Measurements from ENCODE around the gene SOX12. TPM values are rescaled to one million over a fixed set of nuclear protein-coding genes. Genes with fewer than 3 reads are reported as not detected.

The SOX12 gene
- polyA plus RNA-seq (2013) = 15.3 and 15.5 TPM in 2 replicates

GRCh38 chr20:325045-325888 is at the start of gene SOX12:
Gene SOX12 (plus strand): TSS chr20:325552. CDS start chr20:325925, 373 bp downstream.
- Histone ChIP-seq H3K4me1 (ENCODE audit: control insufficient read depth in 1 of 2, insufficient read depth in 2 of 2, low read length in 2 of 2) (peaks cover 0 to 9% of the 10 kb centered on the region in 2 experiments), H2AK5ac (ENCODE audit: low read length) (peak within 1 kb of the TSS; percentile 37), H3K4me3 (ENCODE audit: low read depth, low read length) (peak within 1 kb of the TSS; percentile 77), H3K4ac (ENCODE audit: low read depth, low read length) (peak within 1 kb of the TSS; percentile 80), H2BK5ac (ENCODE audit: low read depth, low read length, poor library complexity) (peak within 1 kb of the TSS; percentile 82), H3K9me3 (ENCODE audit: insufficient read depth, low read depth, low read length) (no peaks in the 10 kb centered on the region), H2BK12ac (ENCODE audit: low read length) (peak within 1 kb of the TSS; percentile 30), H3K4me2 (ENCODE audit: low read length) (peak within 1 kb of the TSS; percentile 96), H3K27ac (ENCODE audit: low read depth, low read length) (peak within 1 kb of the TSS; percentile 91), H3K14ac (ENCODE audit: low read length) (peak within 1 kb of the TSS; percentile 56), H4K91ac (ENCODE audit: low read depth, low read length) (peak within 1 kb of the TSS; percentile 59), H3K79me1 (ENCODE audit: low read length) (peaks cover 19% of the 10 kb centered on the region), H3K18ac (ENCODE audit: low read length) (peak within 1 kb of the TSS; percentile 62), H3K79me2 (ENCODE audit: control insufficient read depth, insufficient read depth, low read length, poor library complexity) (peaks cover 10% of the 10 kb centered on the region), H4K12ac (ENCODE audit: low read depth, low read length) (peak within 1 kb of the TSS; percentile 73), H3K27me3 (ENCODE audit: insufficient read depth, low read length) (no peaks in the 10 kb centered on the region), H4K8ac (ENCODE audit: low read depth, low read length) (peak within 1 kb of the TSS; percentile 75), H2AFZ (ENCODE audit: insufficient read depth, low read length, poor library complexity) (peak within 1 kb of the TSS; percentile 73), H3K36me3 (ENCODE audit: control insufficient read depth in 1 of 2, insufficient read depth in 2 of 2, low read length in 2 of 2) (peaks cover 0 to 2% of the 10 kb centered on the region in 2 experiments), H3K9ac (ENCODE audit: low read length) (peak within 1 kb of the TSS; percentile 62), H3K23ac (ENCODE audit: low read length) (no peak within 1 kb of the TSS), H2BK120ac (ENCODE audit: insufficient read depth, low read length, poor library complexity) (peak within 1 kb of the TSS; percentile 79)
- DNase-seq = peak; percentile 90 to 94
- WGBS (ENCODE audit: extremely low coverage, insufficient coverage, insufficient read length) = no CpG with 5 or more reads among the region's 106 CpGs

- Histone ChIP-seq H2BK120ac (ENCODE audit: insufficient read depth, low read length, poor library complexity) (no peak overlapping the region), H2AK5ac (ENCODE audit: low read length) (no peak overlapping the region), H4K12ac (ENCODE audit: low read depth, low read length) (no peak overlapping the region), H3K18ac (ENCODE audit: low read length) (no peak overlapping the region), H3K4ac (ENCODE audit: low read depth, low read length) (no peak overlapping the region), H3K4me2 (ENCODE audit: low read length) (no peak overlapping the region), H3K27me3 (ENCODE audit: insufficient read depth, low read length) (no peaks in the 10 kb centered on the region), H3K79me2 (ENCODE audit: control insufficient read depth, insufficient read depth, low read length, poor library complexity) (no peaks in the 10 kb centered on the region), H3K4me1 (ENCODE audit: control insufficient read depth in 1 of 2, insufficient read depth in 2 of 2, low read length in 2 of 2) (no peaks in the 10 kb centered on the region), H4K91ac (ENCODE audit: low read depth, low read length) (no peak overlapping the region), H2BK5ac (ENCODE audit: low read depth, low read length, poor library complexity) (no peak overlapping the region), H2AFZ (ENCODE audit: insufficient read depth, low read length, poor library complexity) (no peak overlapping the region), H3K79me1 (ENCODE audit: low read length) (no peaks in the 10 kb centered on the region), H3K9me3 (ENCODE audit: insufficient read depth, low read depth, low read length) (peaks cover 2% of the 10 kb centered on the region), H4K8ac (ENCODE audit: low read depth, low read length) (no peak overlapping the region), H3K23ac (ENCODE audit: low read length) (no peak overlapping the region), H3K36me3 (ENCODE audit: control insufficient read depth in 1 of 2, insufficient read depth in 2 of 2, low read length in 2 of 2) (peaks cover 13 to 29% of the 10 kb centered on the region in 2 experiments), H3K4me3 (ENCODE audit: low read depth, low read length) (peak overlapping the region; percentile 27), H3K14ac (ENCODE audit: low read length) (no peak overlapping the region), H2BK12ac (ENCODE audit: low read length) (no peak overlapping the region), H3K27ac (ENCODE audit: low read depth, low read length) (no peak overlapping the region), H3K9ac (ENCODE audit: low read length) (no peak overlapping the region)
- DNase-seq = no peak
- no CpG with 5 or more reads among the region's 7 CpGs for WGBS (ENCODE audit: extremely low coverage, insufficient coverage, insufficient read length)
Observed at GRCh38 chr20:275791-276190, 49.6 kb upstream of the SOX12 start.

GRCh38 chr20:276620-277495 is 48.5 kb upstream of the SOX12 start:
- H2BK5ac ChIP-seq (ENCODE audit: low read depth, low read length, poor library complexity) = no peak overlapping the region
- H4K12ac ChIP-seq (ENCODE audit: low read depth, low read length) = no peak overlapping the region
- no peak overlapping the region for H3K4me2 ChIP-seq (ENCODE audit: low read length)
- H3K9me3 ChIP-seq (ENCODE audit: insufficient read depth, low read depth, low read length) = peaks cover 2% of the 10 kb centered on the region
- H3K79me1 ChIP-seq (ENCODE audit: low read length) = no peaks in the 10 kb centered on the region
- H2AFZ ChIP-seq (ENCODE audit: insufficient read depth, low read length, poor library complexity) = no peak overlapping the region
- no peaks in the 10 kb centered on the region for H3K4me1 ChIP-seq (ENCODE audit: control insufficient read depth in 1 of 2, insufficient read depth in 2 of 2, low read length in 2 of 2)
- no peak for DNase-seq
- no peaks in the 10 kb centered on the region for H3K27me3 ChIP-seq (ENCODE audit: insufficient read depth, low read length)
- no peak overlapping the region for H3K4me3 ChIP-seq (ENCODE audit: low read depth, low read length)
- H2BK120ac ChIP-seq (ENCODE audit: insufficient read depth, low read length, poor library complexity) = no peak overlapping the region
- no peak overlapping the region for H3K4ac ChIP-seq (ENCODE audit: low read depth, low read length)
- WGBS (ENCODE audit: extremely low coverage, insufficient coverage, insufficient read length) = no CpG with 5 or more reads among the region's 12 CpGs
- no peak overlapping the region for H4K8ac ChIP-seq (ENCODE audit: low read depth, low read length)
- no peak overlapping the region for H3K14ac ChIP-seq (ENCODE audit: low read length)
- peaks cover 15 to 33% of the 10 kb centered on the region in 2 experiments for H3K36me3 ChIP-seq (ENCODE audit: control insufficient read depth in 1 of 2, insufficient read depth in 2 of 2, low read length in 2 of 2)
- H3K9ac ChIP-seq (ENCODE audit: low read length) = no peak overlapping the region
- no peak overlapping the region for H4K91ac ChIP-seq (ENCODE audit: low read depth, low read length)
- no peak overlapping the region for H3K23ac ChIP-seq (ENCODE audit: low read length)
- no peak overlapping the region for H2AK5ac ChIP-seq (ENCODE audit: low read length)
- no peak overlapping the region for H2BK12ac ChIP-seq (ENCODE audit: low read length)
- H3K79me2 ChIP-seq (ENCODE audit: control insufficient read depth, insufficient read depth, low read length, poor library complexity) = no peaks in the 10 kb centered on the region
- no peak overlapping the region for H3K27ac ChIP-seq (ENCODE audit: low read depth, low read length)
- H3K18ac ChIP-seq (ENCODE audit: low read length) = no peak overlapping the region

- no peak overlapping the region for H4K12ac ChIP-seq (ENCODE audit: low read depth, low read length)
- DNase-seq = no peak
- no peaks in the 10 kb centered on the region for H3K79me1 ChIP-seq (ENCODE audit: low read length)
- H3K4ac ChIP-seq (ENCODE audit: low read depth, low read length) = no peak overlapping the region
- no peak overlapping the region for H2BK120ac ChIP-seq (ENCODE audit: insufficient read depth, low read length, poor library complexity)
- no peak overlapping the region for H3K4me3 ChIP-seq (ENCODE audit: low read depth, low read length)
- H3K79me2 ChIP-seq (ENCODE audit: control insufficient read depth, insufficient read depth, low read length, poor library complexity) = no peaks in the 10 kb centered on the region
- no CpG with 5 or more reads among the region's 3 CpGs for WGBS (ENCODE audit: extremely low coverage, insufficient coverage, insufficient read length)
- peaks cover 15 to 33% of the 10 kb centered on the region in 2 experiments for H3K36me3 ChIP-seq (ENCODE audit: control insufficient read depth in 1 of 2, insufficient read depth in 2 of 2, low read length in 2 of 2)
- no peak overlapping the region for H2AFZ ChIP-seq (ENCODE audit: insufficient read depth, low read length, poor library complexity)
- no peak overlapping the region for H2BK12ac ChIP-seq (ENCODE audit: low read length)
- H3K27ac ChIP-seq (ENCODE audit: low read depth, low read length) = no peak overlapping the region
- no peaks in the 10 kb centered on the region for H3K27me3 ChIP-seq (ENCODE audit: insufficient read depth, low read length)
- H3K23ac ChIP-seq (ENCODE audit: low read length) = no peak overlapping the region
- no peak overlapping the region for H4K91ac ChIP-seq (ENCODE audit: low read depth, low read length)
- H3K4me1 ChIP-seq (ENCODE audit: control insufficient read depth in 1 of 2, insufficient read depth in 2 of 2, low read length in 2 of 2) = no peaks in the 10 kb centered on the region
- H4K8ac ChIP-seq (ENCODE audit: low read depth, low read length) = no peak overlapping the region
- H3K9ac ChIP-seq (ENCODE audit: low read length) = no peak overlapping the region
- no peak overlapping the region for H3K4me2 ChIP-seq (ENCODE audit: low read length)
- no peak overlapping the region for H2AK5ac ChIP-seq (ENCODE audit: low read length)
- no peak overlapping the region for H3K14ac ChIP-seq (ENCODE audit: low read length)
- H3K9me3 ChIP-seq (ENCODE audit: insufficient read depth, low read depth, low read length) = peaks cover 2% of the 10 kb centered on the region
- no peak overlapping the region for H3K18ac ChIP-seq (ENCODE audit: low read length)
- no peak overlapping the region for H2BK5ac ChIP-seq (ENCODE audit: low read depth, low read length, poor library complexity)
Observed at GRCh38 chr20:277496-277781, 47.9 kb upstream of the SOX12 start.
